Measurements from ENCODE around the gene ADH4.
"Not testable (repeated sequence)": the region's sequence is repeated elsewhere in the genome, so short reads cannot be mapped to it uniquely, and the experiment has no call there.

ADH4 gene

DNA sequence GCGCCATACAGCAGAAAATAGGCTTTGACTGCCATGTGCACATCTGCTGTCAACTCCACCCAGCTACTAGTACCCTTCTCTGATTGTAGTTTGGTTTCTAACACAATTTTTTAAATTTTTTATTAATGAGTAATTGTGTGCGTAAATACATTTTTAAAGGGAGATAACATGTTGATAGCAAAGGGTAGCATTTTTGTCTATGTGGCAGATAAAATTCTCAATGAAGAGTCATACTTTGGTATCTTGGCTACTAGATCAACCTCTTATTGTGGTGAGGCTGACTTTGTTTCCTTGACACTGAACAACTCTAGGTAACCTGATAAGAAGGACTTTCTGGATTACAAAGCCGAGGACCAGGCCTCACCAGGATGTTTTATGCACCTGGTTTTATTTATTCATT, 9.5 kb downstream of the ADH4 start:
- Histone ChIP-seq H3K27ac (ENCODE audit: low read length) (no peak overlapping the region), H3K4me1 (ENCODE audit: control insufficient read depth in 1 of 2, insufficient read depth in 2 of 2, low read length in 2 of 2) (no peaks in the 10 kb centered on the region), H3K36me3 (ENCODE audit: control insufficient read depth in 1 of 2, insufficient read depth in 2 of 2, low read length in 2 of 2) (no peaks in the 10 kb centered on the region), H3K9me3 (ENCODE audit: control insufficient read depth in 1 of 2, low read length in 2 of 2) (no peaks in the 10 kb centered on the region), H3K4me3 (ENCODE audit: low read depth in 1 of 2, low read length in 2 of 2) (no peak overlapping the region), H3K27me3 (ENCODE audit: low read depth, low read length) (no peaks in the 10 kb centered on the region)

DNA sequence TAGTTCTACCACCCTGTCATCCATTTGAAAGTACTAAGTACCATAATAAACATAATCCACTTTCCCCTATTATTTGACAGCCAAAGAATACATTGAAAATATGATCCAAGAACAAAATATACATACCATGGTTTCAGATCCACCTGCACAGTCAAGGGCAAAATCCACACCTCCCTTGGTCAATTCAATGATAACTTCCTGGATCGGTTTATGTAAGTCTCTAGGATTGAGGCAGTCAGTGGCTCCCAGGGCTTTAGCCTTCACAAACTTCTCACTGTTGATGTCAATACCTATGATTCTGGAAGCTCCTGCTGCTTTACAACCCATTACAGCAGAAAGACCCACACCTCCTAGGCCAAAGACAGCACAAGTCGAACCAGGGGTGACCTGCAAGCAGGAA, 12.7 kb downstream of the ADH4 start:
- Histone ChIP-seq H3K27ac (ENCODE audit: low read length) (no peak overlapping the region), H3K27me3 (ENCODE audit: low read depth, low read length) (no peaks in the 10 kb centered on the region), H3K9me3 (ENCODE audit: control insufficient read depth in 1 of 2, low read length in 2 of 2) (no peaks in the 10 kb centered on the region)

GRCh38 chr4:99126376-99126775, 17.7 kb downstream of the ADH4 start:
- H3K27me3 ChIP-seq (ENCODE audit: low read depth, low read length), result no peaks in the 10 kb centered on the region
- no peaks in the 10 kb centered on the region for H3K9me3 ChIP-seq (ENCODE audit: control insufficient read depth in 1 of 2, low read length in 2 of 2)
- no peak overlapping the region for H3K27ac ChIP-seq (ENCODE audit: low read length)
- no peak overlapping the region for H3K4me3 ChIP-seq (ENCODE audit: low read depth in 1 of 2, low read length in 2 of 2)
- H3K36me3 ChIP-seq (ENCODE audit: control insufficient read depth in 1 of 2, insufficient read depth in 2 of 2, low read length in 2 of 2), result no peaks in the 10 kb centered on the region
- no peaks in the 10 kb centered on the region for H3K4me1 ChIP-seq (ENCODE audit: control insufficient read depth in 1 of 2, insufficient read depth in 2 of 2, low read length in 2 of 2)

More for the DNA sequence above, 12.7 kb downstream of the ADH4 start:
- no peaks in the 10 kb centered on the region for H3K4me1 ChIP-seq (ENCODE audit: control insufficient read depth in 1 of 2, insufficient read depth in 2 of 2, low read length in 2 of 2)
- no peaks in the 10 kb centered on the region for H3K36me3 ChIP-seq (ENCODE audit: control insufficient read depth in 1 of 2, insufficient read depth in 2 of 2, low read length in 2 of 2)
- no peak overlapping the region for H3K4me3 ChIP-seq (ENCODE audit: low read depth in 1 of 2, low read length in 2 of 2)

DNA sequence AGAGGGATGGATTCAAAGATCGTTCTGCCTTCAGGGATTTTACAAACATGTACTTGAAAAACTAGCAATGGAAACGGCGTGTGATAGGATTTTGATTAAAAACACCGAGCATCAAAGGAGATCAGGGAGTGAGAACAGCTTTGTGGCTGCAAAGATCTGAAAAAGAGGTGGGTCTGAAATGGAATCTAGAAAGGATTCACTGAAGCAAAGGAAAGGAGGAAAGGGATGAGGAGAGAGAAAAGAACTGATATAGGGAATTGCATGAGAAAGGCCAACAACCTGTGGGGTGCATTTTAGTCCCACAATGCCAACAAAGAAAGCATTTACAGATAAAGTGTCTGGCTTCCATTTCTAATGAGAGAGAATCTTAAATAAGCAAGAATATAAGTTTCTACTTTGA, 23.1 kb downstream of the ADH4 start:
- Histone ChIP-seq H3K27me3 (ENCODE audit: low read depth, low read length) (no peaks in the 10 kb centered on the region), H3K9me3 (ENCODE audit: control insufficient read depth in 1 of 2, low read length in 2 of 2) (no peaks in the 10 kb centered on the region)

DNA sequence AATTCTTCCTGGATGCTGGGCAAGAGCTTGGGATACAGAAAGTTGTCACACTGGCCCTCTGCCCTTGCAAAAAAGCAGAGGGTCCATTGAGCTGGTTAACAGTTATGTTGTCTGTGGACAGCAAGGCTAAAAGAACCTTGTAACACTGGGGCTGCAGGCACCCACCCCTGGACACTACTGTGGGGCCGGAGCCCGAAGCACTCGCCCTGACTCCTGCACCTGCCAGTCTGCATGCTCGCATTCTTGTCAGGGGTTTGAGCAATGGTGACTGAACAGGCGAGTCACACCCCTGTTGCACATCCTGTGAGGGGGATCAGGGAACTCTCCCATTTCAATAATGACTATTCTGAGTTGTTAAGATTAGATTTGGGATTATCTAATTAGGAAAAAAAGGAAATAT, 23.6 kb downstream of the ADH4 start:
- no peaks in the 10 kb centered on the region for H3K36me3 ChIP-seq (ENCODE audit: control insufficient read depth in 1 of 2, insufficient read depth in 2 of 2, low read length in 2 of 2)
- no peak overlapping the region for H3K4me3 ChIP-seq (ENCODE audit: low read depth in 1 of 2, low read length in 2 of 2)

More for the DNA sequence above, 23.1 kb downstream of the ADH4 start:
- Histone ChIP-seq H3K4me3 (ENCODE audit: low read depth in 1 of 2, low read length in 2 of 2) (no peak overlapping the region), H3K27ac (ENCODE audit: low read length) (no peak overlapping the region), H3K36me3 (ENCODE audit: control insufficient read depth in 1 of 2, insufficient read depth in 2 of 2, low read length in 2 of 2) (no peaks in the 10 kb centered on the region), H3K4me1 (ENCODE audit: control insufficient read depth in 1 of 2, insufficient read depth in 2 of 2, low read length in 2 of 2) (no peaks in the 10 kb centered on the region)

GRCh38 chr4:99117876-99118693, 26.0 kb downstream of the ADH4 start:
- H3K27ac ChIP-seq (ENCODE audit: low read length), result no peak overlapping the region
- H3K9me3 ChIP-seq (ENCODE audit: control insufficient read depth in 1 of 2, low read length in 2 of 2), result no peaks in the 10 kb centered on the region
- no peak overlapping the region for H3K4me3 ChIP-seq (ENCODE audit: low read depth in 1 of 2, low read length in 2 of 2)
- no peaks in the 10 kb centered on the region for H3K4me1 ChIP-seq (ENCODE audit: control insufficient read depth in 1 of 2, insufficient read depth in 2 of 2, low read length in 2 of 2)
- H3K36me3 ChIP-seq (ENCODE audit: control insufficient read depth in 1 of 2, insufficient read depth in 2 of 2, low read length in 2 of 2), result no peaks in the 10 kb centered on the region
- H3K27me3 ChIP-seq (ENCODE audit: low read depth, low read length), result no peaks in the 10 kb centered on the region

More for the DNA sequence above, 23.6 kb downstream of the ADH4 start:
- Histone ChIP-seq H3K27me3 (ENCODE audit: low read depth, low read length) (no peaks in the 10 kb centered on the region), H3K4me1 (ENCODE audit: control insufficient read depth in 1 of 2, insufficient read depth in 2 of 2, low read length in 2 of 2) (no peaks in the 10 kb centered on the region), H3K27ac (ENCODE audit: low read length) (no peak overlapping the region), H3K9me3 (ENCODE audit: control insufficient read depth in 1 of 2, low read length in 2 of 2) (no peaks in the 10 kb centered on the region)

- H3K9me3 ChIP-seq (ENCODE audit: control insufficient read depth in 1 of 2, low read length in 2 of 2); H3K36me3 ChIP-seq (ENCODE audit: control insufficient read depth in 1 of 2, insufficient read depth in 2 of 2, low read length in 2 of 2); H3K4me3 ChIP-seq (ENCODE audit: low read depth in 1 of 2, low read length in 2 of 2); H3K27me3 ChIP-seq (ENCODE audit: low read depth, low read length); H3K4me1 ChIP-seq (ENCODE audit: control insufficient read depth in 1 of 2, insufficient read depth in 2 of 2, low read length in 2 of 2); H3K27ac ChIP-seq (ENCODE audit: low read length): not testable (repeated sequence)
Measured at GRCh38 chr4:99117122-99117841, 26.8 kb downstream of the ADH4 start.

GRCh38 chr4:99109286-99109685, 34.8 kb downstream of the ADH4 start:
- not testable (repeated sequence) for H3K4me1 ChIP-seq (ENCODE audit: control insufficient read depth in 1 of 2, insufficient read depth in 2 of 2, low read length in 2 of 2); H3K27me3 ChIP-seq (ENCODE audit: low read depth, low read length); H3K9me3 ChIP-seq (ENCODE audit: control insufficient read depth in 1 of 2, low read length in 2 of 2); H3K4me3 ChIP-seq (ENCODE audit: low read depth in 1 of 2, low read length in 2 of 2); H3K36me3 ChIP-seq (ENCODE audit: control insufficient read depth in 1 of 2, insufficient read depth in 2 of 2, low read length in 2 of 2); H3K27ac ChIP-seq (ENCODE audit: low read length)

GRCh38 chr4:99104153-99104552, 39.9 kb downstream of the ADH4 start:
- H3K4me3 ChIP-seq (ENCODE audit: low read depth in 1 of 2, low read length in 2 of 2), result no peak overlapping the region
- no peaks in the 10 kb centered on the region for H3K27me3 ChIP-seq (ENCODE audit: low read depth, low read length)
- no peak overlapping the region for H3K27ac ChIP-seq (ENCODE audit: low read length)
- H3K4me1 ChIP-seq (ENCODE audit: control insufficient read depth in 1 of 2, insufficient read depth in 2 of 2, low read length in 2 of 2), result no peaks in the 10 kb centered on the region
- H3K9me3 ChIP-seq (ENCODE audit: control insufficient read depth in 1 of 2, low read length in 2 of 2), result no peaks in the 10 kb centered on the region
- no peaks in the 10 kb centered on the region for H3K36me3 ChIP-seq (ENCODE audit: control insufficient read depth in 1 of 2, insufficient read depth in 2 of 2, low read length in 2 of 2)

DNA sequence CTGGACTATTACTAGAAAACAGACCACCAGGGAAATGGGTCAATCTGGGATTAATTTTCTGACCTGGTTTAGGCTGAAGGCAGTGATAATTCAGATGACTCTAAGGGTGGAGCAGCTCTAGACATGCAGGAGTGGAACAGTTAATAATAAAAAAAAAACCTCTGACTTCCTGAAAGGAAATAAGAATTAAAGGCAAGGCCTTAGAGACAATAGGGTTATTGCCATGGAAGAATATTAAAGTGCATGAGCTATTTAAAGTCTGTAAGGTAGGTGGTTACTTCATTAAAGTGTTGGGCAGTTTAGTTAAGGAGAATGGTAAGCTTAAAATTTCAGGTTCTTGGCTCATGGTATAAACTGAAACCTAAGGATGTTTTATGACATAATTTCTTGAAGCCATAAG, 40.9 kb downstream of the ADH4 start:
- Histone ChIP-seq H3K4me3 (ENCODE audit: low read depth in 1 of 2, low read length in 2 of 2) (no peak overlapping the region), H3K27me3 (ENCODE audit: low read depth, low read length) (no peaks in the 10 kb centered on the region), H3K4me1 (ENCODE audit: control insufficient read depth in 1 of 2, insufficient read depth in 2 of 2, low read length in 2 of 2) (no peaks in the 10 kb centered on the region), H3K27ac (ENCODE audit: low read length) (no peak overlapping the region), H3K36me3 (ENCODE audit: control insufficient read depth in 1 of 2, insufficient read depth in 2 of 2, low read length in 2 of 2) (no peaks in the 10 kb centered on the region), H3K9me3 (ENCODE audit: control insufficient read depth in 1 of 2, low read length in 2 of 2) (no peaks in the 10 kb centered on the region)

DNA sequence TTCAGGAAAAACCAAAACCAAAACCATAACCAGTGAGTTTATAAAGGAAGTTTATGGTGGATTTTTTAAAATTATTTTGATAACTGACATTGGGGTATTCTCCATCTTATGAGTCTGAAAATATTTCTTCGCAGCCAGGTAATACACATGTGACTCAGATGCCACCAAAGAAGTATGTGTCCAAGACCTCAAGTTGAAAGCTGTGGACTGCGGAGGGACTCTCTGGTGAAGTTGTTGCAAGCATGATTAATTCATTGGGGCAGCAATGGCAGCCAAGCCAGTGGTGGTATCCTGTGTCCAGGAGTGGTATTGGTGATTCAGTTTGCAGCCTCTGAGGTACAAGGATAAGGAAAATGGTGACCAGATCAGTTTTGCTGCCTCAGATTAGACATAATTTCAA, 41.5 kb downstream of the ADH4 start:
- Histone ChIP-seq H3K9me3 (ENCODE audit: control insufficient read depth in 1 of 2, low read length in 2 of 2) (no peaks in the 10 kb centered on the region), H3K27me3 (ENCODE audit: low read depth, low read length) (no peaks in the 10 kb centered on the region), H3K4me3 (ENCODE audit: low read depth in 1 of 2, low read length in 2 of 2) (no peak overlapping the region), H3K4me1 (ENCODE audit: control insufficient read depth in 1 of 2, insufficient read depth in 2 of 2, low read length in 2 of 2) (no peaks in the 10 kb centered on the region), H3K27ac (ENCODE audit: low read length) (no peak overlapping the region), H3K36me3 (ENCODE audit: control insufficient read depth in 1 of 2, insufficient read depth in 2 of 2, low read length in 2 of 2) (no peaks in the 10 kb centered on the region)
